GM19043 (cell line): ENCODE results near the gene FUBP3.
"Not testable (repeated sequence)": the region's sequence is repeated elsewhere in the genome, so short reads cannot be mapped to it uniquely, and the experiment has no call there.

ENCODE experiments used
- ATAC-seq: cut with Tn5 transposase; IDR thresholded peaks from one replicate; pipeline ENCODE4 v1.9.1; 2021; ENCODE audit warnings: low read depth; ENCODE audit not compliant: unreplicated experiment

The FUBP3 gene

DNA sequence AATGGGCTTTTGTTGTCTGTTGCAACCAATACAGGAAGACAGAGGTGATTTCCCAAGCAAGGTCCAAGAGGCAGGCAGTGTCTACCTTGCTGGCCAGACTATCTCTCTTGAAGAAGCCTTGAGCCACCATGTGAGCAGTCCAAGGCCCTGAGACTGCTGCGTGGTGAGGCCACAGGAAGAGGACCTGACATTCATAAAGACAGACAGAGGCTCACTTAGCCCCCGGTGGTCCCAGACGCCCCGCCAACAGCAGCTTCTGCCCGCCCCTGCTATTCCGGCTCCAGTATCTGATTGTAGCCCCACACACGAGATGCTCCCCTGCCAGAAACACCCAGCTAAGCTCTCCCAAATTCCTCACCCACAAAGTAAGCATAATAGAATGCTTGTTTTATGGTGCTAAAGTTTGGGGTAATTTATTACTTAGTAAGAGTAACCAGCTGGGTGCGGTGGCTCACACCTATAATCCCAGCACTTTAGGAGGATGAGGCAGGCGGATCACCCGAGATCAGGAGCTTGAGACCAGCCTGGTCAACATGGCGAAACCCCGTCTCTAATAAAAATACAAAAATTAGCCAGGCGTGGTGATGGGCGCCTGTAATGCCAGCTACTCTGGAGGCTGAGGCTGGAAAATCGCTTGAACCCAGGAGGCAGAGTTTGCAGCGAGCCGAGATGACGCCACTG lies 22.8 kb upstream of the FUBP3 start:
- no peak for ATAC-seq

DNA sequence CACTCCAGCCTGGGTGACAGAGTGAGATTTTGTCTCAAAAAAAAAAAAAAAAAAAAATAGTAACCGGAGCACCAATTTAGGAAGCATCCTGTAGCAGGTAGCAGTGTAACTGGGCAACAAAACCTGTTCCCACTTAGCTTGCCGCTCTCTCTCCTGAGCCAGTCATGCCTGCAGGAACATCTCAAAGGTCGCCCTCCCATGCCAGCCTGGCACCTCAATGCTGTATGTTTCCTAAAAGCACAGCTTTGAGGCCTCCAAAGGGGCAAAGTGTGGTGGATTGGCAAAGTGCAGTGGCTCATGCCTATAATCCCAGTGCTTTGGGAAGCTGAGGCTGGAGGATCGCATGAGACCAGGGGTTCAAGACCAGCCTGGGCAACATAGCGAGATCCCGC lies 22.3 kb upstream of the FUBP3 start:
- ATAC-seq, result no peak

DNA sequence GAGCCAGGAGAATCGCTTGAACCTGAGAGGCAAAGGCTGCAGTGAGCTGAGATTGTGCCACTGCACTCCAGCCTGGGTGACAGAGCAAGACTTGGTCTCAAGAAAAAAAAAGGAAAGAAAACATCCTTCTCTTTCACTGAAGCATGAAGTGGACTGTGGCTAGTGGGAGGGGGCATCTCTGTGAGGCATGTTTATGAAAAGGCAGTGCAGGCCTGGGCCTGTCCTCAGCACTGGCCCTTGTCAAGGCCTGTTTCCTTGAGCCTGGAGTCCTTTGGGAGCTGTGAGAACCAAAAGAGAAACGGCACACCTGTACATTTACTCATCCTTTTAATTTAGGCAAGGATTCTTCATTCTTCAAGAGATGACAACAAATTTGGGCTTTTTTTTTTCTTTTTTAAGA lies 18.3 kb upstream of the FUBP3 start:
- ATAC-seq, result no peak

DNA sequence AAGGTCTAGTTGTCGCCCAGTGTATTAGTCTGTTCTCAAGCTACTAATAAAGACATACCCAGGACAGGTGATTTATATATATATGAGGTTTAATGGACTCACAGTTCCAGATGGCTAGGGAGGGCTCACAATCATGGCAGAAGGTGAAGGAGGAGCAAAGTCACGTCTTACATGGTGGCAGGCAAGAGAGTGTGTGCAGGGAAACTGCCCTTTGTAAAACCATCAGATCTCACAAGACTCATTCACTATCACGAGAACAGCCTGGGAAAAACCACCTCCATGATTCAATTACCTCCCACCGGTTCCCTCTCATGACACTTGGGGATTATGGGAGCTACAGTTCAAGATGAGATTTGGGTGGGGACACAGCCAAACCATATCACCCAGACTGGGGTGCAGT lies 16.9 kb upstream of the FUBP3 start:
- not testable (repeated sequence) for ATAC-seq

DNA sequence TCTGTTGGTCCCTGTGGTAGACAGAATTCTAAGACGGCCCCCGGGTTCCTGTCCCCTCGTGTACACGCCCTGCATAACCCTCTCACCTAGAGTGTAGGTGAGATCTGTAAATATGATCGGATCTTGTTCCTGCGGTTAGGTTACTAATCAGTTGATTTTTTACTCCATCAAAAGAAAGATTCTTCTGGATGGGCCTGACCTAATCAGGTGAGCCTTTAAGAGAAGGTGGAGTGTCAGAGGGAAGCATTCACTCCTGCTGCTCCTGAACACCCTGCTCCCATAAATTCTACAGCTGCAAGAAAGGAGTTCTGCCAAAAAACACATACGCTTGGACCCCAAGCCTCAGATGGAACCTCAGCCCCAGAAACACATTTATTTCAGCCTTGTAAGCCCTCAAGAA lies 15.6 kb upstream of the FUBP3 start:
- ATAC-seq, result no peak

DNA sequence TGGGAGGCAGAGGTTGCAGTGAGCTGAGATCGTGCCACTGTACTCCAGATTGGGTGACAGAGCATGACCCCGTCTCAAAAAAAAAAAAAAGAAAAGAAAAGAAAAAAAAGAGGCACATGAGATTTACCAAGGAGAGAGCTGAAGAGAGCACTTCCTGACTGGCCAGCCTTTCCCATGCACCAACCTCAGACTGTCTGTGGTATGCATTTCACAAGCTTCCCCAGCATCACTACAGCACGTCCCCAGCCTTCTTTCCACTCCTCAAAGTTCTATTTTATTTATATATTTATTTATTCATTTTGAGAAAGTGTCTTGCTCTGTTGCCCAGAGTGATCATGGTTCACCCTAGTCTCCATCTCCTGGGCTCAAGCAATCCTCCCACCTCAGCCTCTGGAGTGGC lies 13.6 kb upstream of the FUBP3 start:
- no peak for ATAC-seq

DNA sequence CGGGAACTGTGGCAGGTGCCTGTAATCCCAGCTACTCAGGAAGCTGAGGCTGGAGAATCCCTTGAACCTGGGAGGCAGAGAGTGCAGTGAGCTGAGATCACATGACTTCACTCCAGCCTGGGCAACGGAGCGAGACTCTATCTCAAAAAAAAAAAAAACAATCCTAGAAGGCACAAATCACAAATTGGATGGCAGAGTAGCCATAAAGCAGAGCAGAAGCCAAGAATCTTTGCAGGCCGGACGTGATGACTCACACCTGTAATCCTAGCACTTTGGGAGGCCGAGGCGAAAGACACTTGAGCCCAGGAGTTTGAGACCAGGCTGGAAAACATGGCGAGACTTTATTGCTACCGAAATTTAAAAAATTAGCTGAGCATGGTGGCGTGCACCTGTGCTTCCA lies 9.2 kb upstream of the FUBP3 start:
- no peak for ATAC-seq

DNA sequence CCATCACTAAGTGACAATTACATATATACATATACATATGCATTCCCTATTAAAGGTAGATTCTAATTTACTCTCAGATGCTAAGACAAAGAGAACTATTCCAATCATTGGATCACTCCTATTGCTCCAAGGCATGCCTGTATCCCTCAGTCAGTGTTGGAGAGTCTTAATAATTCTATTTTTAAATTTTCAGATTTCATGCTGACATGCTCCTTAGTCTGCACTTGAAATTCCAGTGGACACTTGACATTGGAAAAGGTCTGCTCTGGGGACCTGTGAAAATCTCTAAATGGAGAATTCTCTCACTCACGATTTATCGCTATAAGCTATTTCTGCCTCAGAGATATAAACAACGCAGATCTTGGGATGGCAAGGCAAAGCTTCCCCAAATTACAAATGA lies 3.9 kb upstream of the FUBP3 start:
- ATAC-seq, result no peak

DNA sequence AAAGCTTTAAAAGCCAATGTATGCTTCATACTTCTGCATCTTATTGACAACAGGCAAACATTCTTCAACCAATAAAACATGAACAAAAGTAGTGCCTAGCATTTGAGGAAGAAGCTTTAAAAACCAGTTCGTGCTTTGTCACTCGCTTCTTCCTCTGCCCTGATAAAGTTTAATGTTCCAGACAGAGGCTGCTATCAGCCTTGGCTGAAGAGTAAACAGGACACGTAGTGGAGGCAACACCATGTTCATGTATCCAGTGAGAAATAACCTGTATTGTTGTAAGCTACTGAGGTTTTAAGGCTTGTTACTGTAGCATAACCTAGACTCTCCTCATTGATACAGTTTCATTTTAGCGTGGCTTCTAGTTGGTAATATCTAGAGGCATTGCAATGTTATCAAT lies 3.2 kb upstream of the FUBP3 start:
- ATAC-seq, result no peak

DNA sequence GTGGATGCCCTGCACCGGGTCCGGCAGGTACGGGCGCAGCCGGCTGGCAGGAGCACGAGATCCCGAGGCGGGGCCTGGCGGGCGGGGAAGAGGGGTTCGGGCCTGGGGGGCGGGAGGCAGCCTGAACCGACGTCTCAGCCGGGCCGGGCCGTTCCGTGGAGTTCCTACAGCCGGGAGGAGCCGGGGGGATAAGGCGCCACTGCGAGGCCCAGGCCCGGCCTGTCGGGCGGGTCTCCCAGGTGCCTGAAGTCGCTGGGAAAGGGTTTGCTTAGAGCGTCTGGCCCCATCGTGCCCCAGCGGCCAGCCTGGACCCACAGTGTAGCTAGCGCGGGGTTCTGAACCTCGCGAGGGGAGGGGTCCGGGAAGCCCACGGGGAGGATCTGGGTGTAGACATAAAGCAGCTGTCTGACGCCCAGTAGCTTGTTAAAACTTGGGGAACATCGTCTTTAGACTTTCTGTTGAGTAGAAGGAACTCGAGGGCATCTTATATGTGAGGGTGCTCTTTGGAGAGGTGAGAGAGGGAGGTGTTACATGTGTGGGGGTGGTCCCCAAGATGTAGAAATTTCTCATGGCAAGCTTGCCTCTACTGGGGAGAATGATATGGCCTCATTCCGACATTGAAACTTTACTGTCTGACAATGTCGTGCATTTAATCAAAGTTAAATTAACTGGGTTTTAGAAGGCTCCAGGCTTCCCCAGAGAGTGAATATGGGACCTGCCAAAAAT lies 524 bp downstream of the FUBP3 start:
- ATAC-seq, result peak; percentile 31

DNA sequence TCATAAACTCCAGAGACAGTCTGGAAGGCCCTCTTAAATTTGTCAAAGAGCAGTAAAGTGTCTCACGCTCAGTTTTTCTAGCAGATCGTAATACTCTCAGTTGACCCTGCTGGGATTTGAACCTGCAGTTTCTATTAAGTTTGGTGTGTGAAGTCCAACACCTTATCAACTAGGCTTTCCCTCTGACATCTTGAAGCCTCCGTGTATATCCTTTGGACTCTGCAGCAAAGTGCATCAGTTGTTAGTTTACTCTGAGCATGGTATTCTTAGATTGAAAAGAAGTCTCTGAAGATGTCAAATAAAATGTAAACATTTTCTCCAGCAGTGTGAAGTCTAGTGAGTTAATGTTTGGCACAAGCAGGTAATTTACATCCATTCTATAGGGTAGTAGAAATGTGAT lies 2.4 kb downstream of the FUBP3 start:
- no peak for ATAC-seq

DNA sequence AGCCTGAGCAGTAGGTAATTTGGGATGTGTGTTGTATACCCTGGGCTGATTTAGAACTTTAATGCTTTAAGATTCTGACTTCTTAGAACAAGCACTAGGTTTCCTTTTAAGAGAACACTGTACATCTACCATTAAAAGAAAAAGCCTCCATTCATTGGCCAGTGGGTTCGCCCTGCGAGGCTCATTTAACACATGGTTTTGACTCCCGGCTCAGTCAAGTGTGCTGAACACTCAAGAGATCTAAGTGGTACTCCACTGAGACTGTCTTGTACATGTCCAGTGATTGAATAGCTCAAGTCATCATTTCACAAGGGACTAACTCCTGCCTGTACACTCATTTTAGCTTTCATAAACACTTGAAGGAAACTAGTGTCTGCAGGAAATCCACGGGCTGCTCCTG lies 3.9 kb downstream of the FUBP3 start:
- ATAC-seq, result no peak

DNA sequence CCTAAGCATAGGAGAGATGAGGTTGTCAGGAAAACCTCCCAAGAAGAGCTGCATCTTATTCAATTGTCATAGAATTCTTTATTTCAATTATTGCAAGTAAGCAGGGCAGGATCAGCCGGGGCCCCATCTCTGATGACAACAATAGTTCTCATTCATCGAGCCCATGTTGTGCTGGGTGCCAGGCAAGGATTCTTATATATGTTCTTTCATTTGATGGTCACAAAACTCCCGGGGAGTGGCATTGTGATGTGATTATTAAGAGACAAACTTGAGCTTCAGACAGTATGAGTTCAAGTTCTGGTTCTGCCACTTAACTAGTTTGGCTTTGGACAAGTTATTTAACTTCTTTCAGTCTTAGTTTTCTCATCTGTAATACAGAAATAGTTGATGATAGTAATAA lies 8.5 kb downstream of the FUBP3 start:
- ATAC-seq, result no peak

DNA sequence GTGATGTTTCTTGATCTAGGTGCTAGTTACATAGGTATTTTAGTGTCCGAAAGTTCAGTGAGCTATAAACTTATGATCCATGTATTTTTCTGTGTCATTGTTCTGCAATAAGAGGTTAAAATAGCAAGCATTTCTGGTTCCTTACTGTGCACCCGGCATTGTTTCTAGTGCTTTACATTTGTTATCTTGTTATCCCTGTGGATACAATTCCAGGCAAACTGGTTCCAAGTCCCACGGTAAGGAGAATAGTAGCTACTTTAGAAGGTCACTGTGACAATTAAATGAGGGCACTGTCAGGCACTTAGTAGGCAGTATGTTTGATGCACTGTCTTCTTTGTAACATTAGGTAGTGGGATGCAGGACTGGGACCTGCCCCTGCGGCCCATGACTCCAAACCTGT lies 9.0 kb downstream of the FUBP3 start:
- ATAC-seq, result no peak

DNA sequence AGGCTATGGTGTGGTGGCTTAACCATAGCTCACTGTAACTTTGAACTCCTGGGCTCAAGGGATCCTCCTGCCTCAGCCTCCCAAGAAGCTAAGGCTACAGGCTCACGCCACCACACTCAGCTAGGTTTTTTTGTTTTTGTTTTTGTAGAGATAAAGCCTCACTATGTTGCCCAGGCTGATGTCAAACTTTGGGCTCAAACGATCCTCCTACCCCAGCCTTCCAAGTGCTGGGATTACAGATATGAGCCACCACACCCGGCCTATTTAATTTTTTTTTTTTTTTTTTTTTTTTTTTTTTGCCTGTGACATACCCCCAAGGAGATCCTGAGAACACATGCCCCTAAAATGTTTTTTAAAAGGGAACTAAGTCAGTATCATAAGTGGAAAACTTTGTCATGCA lies 10.4 kb downstream of the FUBP3 start:
- no peak for ATAC-seq

DNA sequence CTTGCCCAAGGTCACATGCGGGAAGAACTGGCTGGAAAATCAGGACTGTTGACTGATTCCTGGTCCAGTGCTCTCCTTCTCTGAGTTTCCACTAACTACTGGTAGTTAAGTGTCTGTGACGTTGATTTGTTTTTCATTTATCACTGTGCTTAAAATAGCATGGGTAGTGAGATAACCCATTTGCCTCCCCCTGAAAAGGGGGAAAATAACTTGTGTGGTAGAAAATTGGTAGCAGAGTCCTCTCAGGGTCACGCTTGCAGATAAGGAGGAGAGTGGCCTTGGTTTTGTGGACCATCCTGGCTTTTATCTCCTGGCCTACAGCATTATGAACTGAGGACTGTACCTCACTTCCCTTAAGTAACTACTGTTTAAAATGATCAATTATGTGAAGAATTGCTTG lies 10.9 kb downstream of the FUBP3 start:
- no peak for ATAC-seq

DNA sequence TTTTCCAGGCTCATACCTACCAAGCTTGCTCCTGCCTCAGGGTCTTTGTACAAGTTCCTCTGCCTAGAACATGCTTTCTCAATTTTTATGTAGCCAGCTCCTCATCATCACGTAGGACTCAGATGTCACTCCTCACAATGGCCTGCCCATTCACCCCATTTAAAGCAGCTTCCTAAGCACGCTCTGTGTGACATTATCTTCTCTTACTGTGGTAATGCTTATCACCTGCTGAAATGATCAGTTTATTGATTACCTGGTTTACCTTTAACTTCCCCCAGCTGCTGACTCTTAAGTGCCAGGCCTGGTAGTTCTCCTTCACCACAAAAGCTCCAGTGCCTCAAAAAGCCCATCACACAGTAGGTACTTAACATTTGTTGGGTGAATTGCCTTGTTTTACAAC lies 13.6 kb downstream of the FUBP3 start:
- ATAC-seq, result no peak

DNA sequence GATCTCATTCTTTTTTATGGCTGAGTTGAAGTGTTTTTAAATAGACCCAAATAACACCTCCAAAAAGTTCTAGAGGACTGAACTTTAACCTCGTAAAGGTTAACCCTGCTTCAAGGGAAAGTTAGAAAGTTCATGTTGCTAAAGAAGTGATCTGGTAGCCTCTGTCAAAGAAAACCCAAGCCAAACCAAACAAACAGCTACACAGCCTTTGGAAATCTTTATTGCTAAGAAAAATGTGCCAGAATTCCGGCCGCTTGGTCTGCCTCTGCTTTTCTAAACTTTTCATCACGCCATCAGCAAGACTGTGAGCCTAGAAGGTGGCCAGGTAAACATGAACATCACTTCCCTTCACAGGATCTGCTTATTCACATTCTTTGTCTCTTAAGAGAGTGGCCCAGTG lies 17.9 kb downstream of the FUBP3 start:
- ATAC-seq, result no peak

DNA sequence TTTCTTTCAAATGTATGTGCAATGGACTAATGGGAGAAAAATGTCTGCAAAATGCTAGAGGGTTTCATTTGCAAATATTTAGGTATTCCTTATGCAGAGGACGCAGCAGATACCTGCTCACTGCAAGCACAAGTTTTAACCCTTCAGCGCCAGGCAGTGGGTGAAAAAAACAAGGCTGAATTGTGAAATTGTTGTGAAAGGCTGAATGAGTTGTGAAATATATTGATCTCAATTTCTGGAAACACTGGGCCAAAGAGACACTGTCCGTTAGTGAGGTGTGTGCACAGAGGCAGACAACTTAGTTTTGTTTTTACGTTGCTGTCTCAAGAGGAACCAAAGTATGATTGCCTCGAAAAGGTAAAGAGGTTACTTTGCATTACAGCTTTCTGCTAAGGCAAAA lies 18.8 kb downstream of the FUBP3 start:
- ATAC-seq, result no peak

DNA sequence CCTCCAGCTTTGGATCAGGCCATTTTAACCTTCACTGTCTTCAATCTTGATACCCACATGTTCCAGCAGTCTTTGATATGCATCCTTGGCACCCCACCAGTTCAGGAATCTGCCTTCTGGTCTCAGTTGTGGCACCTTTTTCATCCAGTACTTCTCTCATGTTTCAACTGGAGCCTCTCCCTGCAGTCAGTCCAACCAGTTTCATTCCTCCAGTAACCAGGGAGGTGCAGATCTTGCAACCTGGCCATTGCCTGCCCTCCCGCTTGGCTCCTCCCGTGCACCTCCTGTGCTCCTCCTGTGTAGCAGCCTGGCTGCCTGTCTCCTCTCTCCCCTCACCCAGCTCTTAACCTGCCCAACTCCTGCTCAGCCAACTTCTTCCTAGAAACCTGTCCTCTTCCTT lies 20.2 kb downstream of the FUBP3 start:
- ATAC-seq, result no peak

DNA sequence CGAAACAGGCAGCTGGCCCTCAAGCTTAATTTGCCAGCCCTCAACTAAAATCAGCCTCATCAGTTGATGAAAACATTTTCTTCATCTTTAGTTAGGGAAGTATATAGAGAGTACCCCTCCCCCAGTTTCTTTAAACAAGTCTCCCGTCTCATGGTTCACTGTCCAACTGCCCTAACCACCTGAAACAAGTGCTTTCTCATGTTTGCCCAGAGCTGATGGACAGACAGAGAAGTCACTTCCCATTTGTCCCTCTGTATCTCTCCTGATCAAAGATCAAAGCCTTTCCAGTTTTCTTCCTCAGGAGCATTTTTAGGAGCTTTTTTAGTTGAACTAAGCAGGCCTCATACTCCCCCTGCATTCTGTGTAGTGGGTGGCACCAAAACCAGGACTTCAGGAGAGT lies 21.7 kb downstream of the FUBP3 start:
- ATAC-seq, result no peak

DNA sequence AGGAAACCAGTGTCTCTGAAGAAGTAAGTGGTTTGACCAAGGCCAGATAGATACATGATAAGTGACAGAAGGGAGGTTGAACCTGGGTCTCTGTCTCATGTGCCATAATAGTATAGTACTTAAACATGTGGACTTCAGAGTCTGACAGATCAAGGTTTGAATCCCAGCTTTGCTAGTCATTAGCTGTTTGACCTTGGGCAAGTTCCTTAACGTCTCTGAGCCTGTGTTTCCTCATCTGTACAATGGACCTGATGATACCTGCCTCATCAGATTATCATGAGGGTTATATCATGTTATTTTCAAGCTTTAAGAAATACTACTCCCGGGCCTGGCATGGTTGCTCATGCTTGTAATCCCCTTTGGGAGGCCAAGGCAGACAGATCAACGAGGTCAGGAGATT lies 24.9 kb downstream of the FUBP3 start:
- no peak for ATAC-seq
